ENCODE results near the gene RSPH9.

The RSPH9 gene

DNA sequence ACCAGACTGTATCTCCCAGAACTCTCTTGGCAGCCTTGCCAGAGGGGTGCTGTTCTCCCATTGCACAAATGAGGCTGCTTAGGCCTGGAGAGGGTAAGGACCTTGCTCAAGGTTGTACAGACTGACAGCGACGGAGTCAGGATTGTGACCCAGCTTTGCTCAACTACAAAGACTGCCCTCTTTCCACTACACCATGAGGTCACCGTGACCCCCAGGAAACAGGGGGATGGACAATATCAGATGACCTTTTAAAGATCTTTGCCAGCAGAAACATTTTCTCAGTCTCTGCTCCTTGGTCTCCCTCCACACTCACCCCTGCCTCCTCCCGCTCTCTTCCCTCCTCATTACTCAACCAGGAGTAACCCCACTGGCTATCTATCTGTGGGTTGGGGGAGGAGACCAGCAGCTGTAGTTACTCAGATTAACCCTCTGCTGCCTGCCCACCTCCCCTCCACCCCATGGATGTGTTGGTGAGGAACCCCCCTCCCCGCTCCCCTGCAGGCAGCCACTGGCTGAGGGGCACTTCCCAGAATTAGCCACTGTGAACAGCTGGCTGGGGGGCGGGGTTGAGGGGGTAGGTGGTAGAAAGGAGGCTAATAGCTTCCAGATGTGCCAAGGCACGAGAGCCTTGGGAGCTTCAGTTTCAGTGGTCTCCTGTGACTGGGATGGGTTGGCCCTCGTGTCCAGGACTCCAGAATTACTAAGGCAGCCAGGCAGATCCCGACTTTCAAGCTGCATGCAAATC is 69.6 kb downstream of the RSPH9 start:
- no peak for DNase-seq

DNA sequence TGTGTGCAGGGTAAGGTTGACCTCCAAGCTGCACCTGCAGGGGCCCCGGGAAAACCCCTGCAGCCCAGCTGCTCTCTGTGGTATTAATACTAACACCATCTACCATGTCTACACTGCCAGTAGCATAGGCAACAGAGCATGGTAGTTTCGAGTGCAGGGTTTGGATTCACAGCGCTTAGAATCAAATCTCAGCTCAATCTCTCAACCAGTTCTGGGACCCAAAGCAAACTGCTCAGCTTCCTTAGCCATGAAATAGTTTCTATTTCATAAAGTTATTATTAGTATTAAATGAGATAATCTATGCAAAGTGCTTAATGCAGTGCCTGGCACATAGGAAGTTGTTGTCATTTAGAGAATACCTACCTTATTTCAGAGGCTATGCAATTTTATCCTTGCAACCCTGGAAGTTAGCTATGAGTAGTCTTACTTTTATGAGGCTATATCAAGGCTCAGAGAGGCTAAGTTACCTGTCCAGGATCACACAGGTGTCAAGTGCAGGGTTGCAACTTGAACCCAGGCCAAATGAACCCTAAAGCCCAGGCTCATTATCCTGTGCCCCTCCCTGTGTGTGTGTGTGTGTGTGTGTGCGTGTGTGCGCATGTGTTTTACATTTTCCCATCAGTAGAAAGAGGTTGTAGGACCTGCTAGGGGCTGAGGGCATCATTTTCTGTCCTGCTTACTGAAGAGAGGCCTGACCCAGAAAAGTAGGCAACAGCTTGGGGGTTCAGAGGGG is 70.4 kb downstream of the RSPH9 start:
- no peak for DNase-seq

DNA sequence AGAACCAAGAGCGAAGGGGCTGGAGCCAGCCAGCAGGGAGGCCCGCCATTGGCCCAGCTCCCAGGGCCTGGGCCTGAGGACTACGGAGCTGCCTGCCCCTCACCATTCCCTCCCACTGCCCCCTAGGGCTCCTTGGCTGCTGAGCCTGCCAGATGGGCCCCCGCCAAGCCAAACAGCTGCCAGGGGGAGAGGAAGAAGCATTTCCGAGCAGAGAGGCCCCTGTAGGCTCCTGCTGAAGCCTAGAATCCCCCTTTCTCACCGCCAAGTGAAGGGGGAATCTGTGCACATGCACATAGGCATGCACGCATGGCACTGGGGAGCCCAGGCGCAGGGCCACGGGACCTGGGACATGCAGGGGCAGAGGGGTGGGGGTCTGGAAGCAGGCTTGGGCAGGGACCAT is 71.3 kb downstream of the RSPH9 start:
- no peak for DNase-seq

DNA sequence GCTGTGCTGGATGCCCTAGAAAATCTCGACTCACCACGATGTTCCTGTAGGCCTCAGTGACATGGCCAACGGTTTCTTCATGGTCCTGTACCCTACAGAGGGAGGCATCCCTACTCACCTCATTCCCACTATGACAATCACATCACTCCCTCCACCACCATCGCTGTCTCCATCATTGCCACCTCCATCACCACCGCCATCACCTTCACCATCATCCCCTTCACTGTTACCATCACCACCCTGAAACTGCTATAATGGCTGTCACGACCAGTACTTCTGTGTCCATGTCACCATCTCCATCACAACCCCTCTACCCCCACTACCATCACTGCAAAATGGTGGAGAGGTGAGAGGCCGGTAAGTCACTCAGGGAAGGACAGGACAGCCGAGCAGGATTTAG is 72.6 kb downstream of the RSPH9 start:
- DNase-seq: no peak

DNA sequence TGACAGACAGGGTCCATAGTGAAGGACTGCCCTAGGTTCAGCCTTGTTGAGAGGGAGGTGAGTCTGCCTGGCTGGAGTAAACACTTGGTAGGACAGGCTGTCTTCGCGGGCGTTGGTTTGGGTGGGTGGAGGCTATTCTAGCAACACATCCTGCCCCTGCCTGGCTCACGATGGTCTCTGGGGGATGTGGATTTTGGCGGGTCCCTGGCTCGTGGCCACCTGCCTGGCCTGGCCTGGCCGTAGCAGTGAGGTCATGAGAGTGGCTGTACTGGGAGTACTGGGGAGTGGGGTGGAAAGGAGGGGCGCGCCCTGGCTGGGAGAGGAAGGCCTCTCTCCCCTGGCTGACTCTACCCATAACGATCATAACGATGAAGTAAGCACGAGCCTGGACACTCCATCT is 73.0 kb downstream of the RSPH9 start:
- DNase-seq: no peak

GRCh38 chr6:43718387-43719105 is 73.7 kb downstream of the RSPH9 start:
- DNase-seq: no peak

GRCh38 chr6:43719511-43719910 is 74.7 kb downstream of the RSPH9 start:
- no peak for DNase-seq

DNA sequence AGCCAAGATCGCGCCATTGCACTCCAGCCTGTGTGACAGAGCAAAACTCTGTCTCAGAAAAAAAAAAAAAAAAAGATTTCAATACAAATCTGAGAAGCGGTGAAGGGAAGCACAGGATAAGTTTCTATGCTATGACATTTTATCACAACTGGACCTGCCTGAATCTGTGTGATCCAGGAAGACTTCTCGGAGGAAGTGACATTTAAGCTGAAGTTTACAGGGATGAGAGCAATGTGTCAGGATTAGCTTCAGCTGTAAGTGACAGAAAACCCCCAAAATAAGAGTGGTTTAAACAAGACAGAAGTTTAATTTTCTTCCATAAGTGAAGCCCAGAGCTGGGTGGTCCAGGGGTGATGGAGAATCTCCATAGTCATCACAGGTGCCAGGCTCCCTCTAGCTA is 76.2 kb downstream of the RSPH9 start:
- no peak for DNase-seq

Data from inflammatory macrophage treated with lipopolysaccharide for 1 hour (primary cell).